ENCODE measurements around the gene ENPP3. TPM values are rescaled to one million over a fixed set of nuclear protein-coding genes. Genes with fewer than 3 reads are reported as not detected.

Gene ENPP3
- total and polyA plus RNA-seq, 2 of the 13 experiments (the other 11 are each of a cell fraction or from before 2014, with no cell fraction given) = 40.0 to 75.4 TPM

DNA sequence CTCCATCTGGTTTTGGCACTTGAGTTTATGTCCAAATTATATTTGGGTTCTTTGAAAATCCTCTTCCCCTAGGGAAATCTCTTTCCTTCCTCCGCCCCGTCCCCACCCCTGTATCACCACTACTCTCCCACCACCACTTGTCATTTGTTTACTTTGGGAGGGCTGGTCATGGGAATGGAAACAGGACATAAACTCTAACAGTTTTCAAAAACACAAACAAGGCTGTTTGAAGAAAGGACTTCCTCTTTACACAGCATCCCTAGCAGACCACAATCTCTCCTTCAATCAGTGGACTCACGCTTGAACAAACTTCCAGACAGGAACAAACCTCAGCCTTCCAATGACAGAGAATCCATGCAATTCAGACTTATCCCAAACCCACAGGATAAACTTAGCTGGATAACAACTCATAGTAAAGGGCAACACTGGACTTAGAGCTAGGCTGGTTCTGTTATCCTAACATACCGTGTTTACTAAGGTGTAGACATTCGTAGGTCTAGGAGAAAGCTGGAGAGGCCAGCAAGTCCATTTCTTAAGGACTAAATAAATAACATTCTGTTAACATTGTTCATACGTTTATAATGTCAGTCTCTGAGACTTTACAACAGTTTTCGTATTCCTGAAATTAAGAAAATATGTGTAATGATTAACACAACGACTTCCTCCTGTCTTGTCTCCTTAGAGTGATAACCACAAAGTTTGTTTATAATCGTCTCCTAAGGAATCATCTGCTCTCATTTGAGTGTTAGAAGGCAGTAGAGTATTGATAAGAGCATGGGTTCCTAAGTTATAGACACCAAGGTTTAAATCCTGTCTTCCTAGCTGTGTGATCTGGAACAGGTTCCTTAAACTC lies 117.8 kb downstream of the ENPP3 start (continued):
- TF ChIP-seq, protein P1, sequence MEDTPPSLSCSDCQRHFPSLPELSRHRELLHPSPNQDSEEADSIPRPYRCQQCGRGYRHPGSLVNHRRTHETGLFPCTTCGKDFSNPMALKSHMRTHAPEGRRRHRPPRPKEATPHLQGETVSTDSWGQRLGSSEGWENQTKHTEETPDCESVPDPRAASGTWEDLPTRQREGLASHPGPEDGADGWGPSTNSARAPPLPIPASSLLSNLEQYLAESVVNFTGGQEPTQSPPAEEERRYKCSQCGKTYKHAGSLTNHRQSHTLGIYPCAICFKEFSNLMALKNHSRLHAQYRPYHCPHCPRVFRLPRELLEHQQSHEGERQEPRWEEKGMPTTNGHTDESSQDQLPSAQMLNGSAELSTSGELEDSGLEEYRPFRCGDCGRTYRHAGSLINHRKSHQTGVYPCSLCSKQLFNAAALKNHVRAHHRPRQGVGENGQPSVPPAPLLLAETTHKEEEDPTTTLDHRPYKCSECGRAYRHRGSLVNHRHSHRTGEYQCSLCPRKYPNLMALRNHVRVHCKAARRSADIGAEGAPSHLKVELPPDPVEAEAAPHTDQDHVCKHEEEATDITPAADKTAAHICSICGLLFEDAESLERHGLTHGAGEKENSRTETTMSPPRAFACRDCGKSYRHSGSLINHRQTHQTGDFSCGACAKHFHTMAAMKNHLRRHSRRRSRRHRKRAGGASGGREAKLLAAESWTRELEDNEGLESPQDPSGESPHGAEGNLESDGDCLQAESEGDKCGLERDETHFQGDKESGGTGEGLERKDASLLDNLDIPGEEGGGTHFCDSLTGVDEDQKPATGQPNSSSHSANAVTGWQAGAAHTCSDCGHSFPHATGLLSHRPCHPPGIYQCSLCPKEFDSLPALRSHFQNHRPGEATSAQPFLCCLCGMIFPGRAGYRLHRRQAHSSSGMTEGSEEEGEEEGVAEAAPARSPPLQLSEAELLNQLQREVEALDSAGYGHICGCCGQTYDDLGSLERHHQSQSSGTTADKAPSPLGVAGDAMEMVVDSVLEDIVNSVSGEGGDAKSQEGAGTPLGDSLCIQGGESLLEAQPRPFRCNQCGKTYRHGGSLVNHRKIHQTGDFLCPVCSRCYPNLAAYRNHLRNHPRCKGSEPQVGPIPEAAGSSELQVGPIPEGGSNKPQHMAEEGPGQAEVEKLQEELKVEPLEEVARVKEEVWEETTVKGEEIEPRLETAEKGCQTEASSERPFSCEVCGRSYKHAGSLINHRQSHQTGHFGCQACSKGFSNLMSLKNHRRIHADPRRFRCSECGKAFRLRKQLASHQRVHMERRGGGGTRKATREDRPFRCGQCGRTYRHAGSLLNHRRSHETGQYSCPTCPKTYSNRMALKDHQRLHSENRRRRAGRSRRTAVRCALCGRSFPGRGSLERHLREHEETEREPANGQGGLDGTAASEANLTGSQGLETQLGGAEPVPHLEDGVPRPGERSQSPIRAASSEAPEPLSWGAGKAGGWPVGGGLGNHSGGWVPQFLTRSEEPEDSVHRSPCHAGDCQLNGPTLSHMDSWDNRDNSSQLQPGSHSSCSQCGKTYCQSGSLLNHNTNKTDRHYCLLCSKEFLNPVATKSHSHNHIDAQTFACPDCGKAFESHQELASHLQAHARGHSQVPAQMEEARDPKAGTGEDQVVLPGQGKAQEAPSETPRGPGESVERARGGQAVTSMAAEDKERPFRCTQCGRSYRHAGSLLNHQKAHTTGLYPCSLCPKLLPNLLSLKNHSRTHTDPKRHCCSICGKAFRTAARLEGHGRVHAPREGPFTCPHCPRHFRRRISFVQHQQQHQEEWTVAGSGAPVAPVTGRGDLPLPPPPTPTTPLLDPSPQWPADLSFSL (CRISPR knock-in tag; IDR thresholded peaks at IDR 0.05) = no peak
- TF ChIP-seq RARA (CRISPR knock-in tag; IDR thresholded peaks at IDR 0.05) (peak; percentile 90), ISL2 (CRISPR knock-in tag; IDR thresholded peaks at IDR 0.05) (peak; percentile 92), ZNF792 (CRISPR knock-in tag; IDR thresholded peaks at IDR 0.05) (peak; percentile 88), GABPB1 (CRISPR knock-in tag; IDR thresholded peaks at IDR 0.05) (peak; percentile 48; the same call in 1 of the 2 replicates), FOXK2 (IDR thresholded peaks at IDR 0.05) (peak; percentile 90), ZNF709 (CRISPR knock-in tag; IDR thresholded peaks at IDR 0.05) (no peak), E2F5 (CRISPR knock-in tag; conservative IDR thresholded peaks at IDR 0.05) (no peak), GATAD2A (CRISPR knock-in tag; IDR thresholded peaks at IDR 0.05) (peak; percentile 97), SMC3 (IDR thresholded peaks at IDR 0.05; ENCODE audit: low read length) (no peak), ZFP36L2 (CRISPR knock-in tag; IDR thresholded peaks at IDR 0.05) (no peak), SYNCRIP (IDR thresholded peaks at IDR 0.05; ENCODE audit: insufficient read depth, low read depth, low read length) (no peak)
- TF ChIP-seq, protein P2, sequence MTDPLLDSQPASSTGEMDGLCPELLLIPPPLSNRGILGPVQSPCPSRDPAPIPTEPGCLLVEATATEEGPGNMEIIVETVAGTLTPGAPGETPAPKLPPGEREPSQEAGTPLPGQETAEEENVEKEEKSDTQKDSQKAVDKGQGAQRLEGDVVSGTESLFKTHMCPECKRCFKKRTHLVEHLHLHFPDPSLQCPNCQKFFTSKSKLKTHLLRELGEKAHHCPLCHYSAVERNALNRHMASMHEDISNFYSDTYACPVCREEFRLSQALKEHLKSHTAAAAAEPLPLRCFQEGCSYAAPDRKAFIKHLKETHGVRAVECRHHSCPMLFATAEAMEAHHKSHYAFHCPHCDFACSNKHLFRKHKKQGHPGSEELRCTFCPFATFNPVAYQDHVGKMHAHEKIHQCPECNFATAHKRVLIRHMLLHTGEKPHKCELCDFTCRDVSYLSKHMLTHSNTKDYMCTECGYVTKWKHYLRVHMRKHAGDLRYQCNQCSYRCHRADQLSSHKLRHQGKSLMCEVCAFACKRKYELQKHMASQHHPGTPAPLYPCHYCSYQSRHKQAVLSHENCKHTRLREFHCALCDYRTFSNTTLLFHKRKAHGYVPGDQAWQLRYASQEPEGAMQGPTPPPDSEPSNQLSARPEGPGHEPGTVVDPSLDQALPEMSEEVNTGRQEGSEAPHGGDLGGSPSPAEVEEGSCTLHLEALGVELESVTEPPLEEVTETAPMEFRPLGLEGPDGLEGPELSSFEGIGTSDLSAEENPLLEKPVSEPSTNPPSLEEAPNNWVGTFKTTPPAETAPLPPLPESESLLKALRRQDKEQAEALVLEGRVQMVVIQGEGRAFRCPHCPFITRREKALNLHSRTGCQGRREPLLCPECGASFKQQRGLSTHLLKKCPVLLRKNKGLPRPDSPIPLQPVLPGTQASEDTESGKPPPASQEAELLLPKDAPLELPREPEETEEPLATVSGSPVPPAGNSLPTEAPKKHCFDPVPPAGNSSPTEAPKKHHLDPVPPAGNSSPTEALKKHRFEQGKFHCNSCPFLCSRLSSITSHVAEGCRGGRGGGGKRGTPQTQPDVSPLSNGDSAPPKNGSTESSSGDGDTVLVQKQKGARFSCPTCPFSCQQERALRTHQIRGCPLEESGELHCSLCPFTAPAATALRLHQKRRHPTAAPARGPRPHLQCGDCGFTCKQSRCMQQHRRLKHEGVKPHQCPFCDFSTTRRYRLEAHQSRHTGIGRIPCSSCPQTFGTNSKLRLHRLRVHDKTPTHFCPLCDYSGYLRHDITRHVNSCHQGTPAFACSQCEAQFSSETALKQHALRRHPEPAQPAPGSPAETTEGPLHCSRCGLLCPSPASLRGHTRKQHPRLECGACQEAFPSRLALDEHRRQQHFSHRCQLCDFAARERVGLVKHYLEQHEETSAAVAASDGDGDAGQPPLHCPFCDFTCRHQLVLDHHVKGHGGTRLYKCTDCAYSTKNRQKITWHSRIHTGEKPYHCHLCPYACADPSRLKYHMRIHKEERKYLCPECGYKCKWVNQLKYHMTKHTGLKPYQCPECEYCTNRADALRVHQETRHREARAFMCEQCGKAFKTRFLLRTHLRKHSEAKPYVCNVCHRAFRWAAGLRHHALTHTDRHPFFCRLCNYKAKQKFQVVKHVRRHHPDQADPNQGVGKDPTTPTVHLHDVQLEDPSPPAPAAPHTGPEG (CRISPR knock-in tag; IDR thresholded peaks at IDR 0.05) = no peak
- TF ChIP-seq, protein P3, sequence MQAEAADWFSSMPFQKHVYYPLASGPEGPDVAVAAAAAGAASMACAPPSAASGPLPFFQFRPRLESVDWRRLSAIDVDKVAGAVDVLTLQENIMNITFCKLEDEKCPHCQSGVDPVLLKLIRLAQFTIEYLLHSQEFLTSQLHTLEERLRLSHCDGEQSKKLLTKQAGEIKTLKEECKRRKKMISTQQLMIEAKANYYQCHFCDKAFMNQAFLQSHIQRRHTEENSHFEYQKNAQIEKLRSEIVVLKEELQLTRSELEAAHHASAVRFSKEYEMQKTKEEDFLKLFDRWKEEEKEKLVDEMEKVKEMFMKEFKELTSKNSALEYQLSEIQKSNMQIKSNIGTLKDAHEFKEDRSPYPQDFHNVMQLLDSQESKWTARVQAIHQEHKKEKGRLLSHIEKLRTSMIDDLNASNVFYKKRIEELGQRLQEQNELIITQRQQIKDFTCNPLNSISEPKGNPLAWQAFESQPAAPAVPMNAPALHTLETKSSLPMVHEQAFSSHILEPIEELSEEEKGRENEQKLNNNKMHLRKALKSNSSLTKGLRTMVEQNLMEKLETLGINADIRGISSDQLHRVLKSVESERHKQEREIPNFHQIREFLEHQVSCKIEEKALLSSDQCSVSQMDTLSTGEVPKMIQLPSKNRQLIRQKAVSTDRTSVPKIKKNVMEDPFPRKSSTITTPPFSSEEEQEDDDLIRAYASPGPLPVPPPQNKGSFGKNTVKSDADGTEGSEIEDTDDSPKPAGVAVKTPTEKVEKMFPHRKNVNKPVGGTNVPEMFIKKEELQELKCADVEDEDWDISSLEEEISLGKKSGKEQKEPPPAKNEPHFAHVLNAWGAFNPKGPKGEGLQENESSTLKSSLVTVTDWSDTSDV (CRISPR knock-in tag; IDR thresholded peaks at IDR 0.05) = no peak
